Activated CD4-positive, alpha-beta T cell treated with anti-CD3 and anti-CD28 coated beads for 4 hours (primary cell): Measurements from ENCODE around the gene RARRES2.
A peak's percentile ranks its signal among the peaks of the same experiment; 100 is the strongest.
"Not testable (repeated sequence)": the region's sequence is repeated elsewhere in the genome, so short reads cannot be mapped to it uniquely, and the experiment has no call there.

Source experiments
- DNase-seq, 2 donors: peaks; one replicate each; pipeline ENCODE4 v3.0.0-alpha.2; 2020

RARRES2 gene

GRCh38 chr7:150335108-150335773 is 6.2 kb downstream of the RARRES2 start:
- DNase-seq, result no peak

GRCh38 chr7:150334108-150334507 is 7.3 kb downstream of the RARRES2 start:
- DNase-seq, result no peak

- DNase-seq, result no peak
These were observed 7.8 kb downstream of the RARRES2 start for GRCh38 chr7:150333659-150334058.

- DNase-seq, result no peak
These were observed 8.4 kb downstream of the RARRES2 start for GRCh38 chr7:150332852-150333635.

GRCh38 chr7:150330211-150330885 is 11.1 kb downstream of the RARRES2 start:
- DNase-seq, result no peak

GRCh38 chr7:150329331-150330120 is 11.9 kb downstream of the RARRES2 start:
- DNase-seq, result no peak

GRCh38 chr7:150327308-150327707 is 14.1 kb downstream of the RARRES2 start:
- DNase-seq, result no peak

- DNase-seq, result no peak
These were observed 14.7 kb downstream of the RARRES2 start for GRCh38 chr7:150326657-150327268.

GRCh38 chr7:150325901-150326300 is 15.5 kb downstream of the RARRES2 start:
- no peak for DNase-seq

- no peak for DNase-seq
These were observed 16.3 kb downstream of the RARRES2 start for GRCh38 chr7:150325110-150325611.

- no peak for DNase-seq
These were observed 17.0 kb downstream of the RARRES2 start for GRCh38 chr7:150324373-150324961.

- DNase-seq, result no peak
These were observed 17.6 kb downstream of the RARRES2 start for GRCh38 chr7:150323682-150324372.

GRCh38 chr7:150322833-150323681 is 18.4 kb downstream of the RARRES2 start, which contains the start of the genes ACTR3C and LRRC61:
ACTR3C (minus strand) TSS chr7:150323545; CDS start chr7:150295296, 28,249 bp downstream.
LRRC61 (plus strand) TSS chr7:150323355; CDS start chr7:150336862, 13,507 bp downstream.
- peak; percentile 54 to 64 for DNase-seq

- DNase-seq, result peak; percentile 54 to 61
These were observed 19.2 kb downstream of the RARRES2 start for GRCh38 chr7:150322114-150322832.

GRCh38 chr7:150321788-150322113 is 19.7 kb downstream of the RARRES2 start:
- no peak for DNase-seq

GRCh38 chr7:150317748-150318444 is 23.5 kb downstream of the RARRES2 start:
- DNase-seq, result no peak

GRCh38 chr7:150316987-150317386 is 24.4 kb downstream of the RARRES2 start:
- not testable (repeated sequence) for DNase-seq

GRCh38 chr7:150314639-150315239 is 26.7 kb downstream of the RARRES2 start:
- DNase-seq, result no peak
